Right cardiac atrium (tissue), 5 donors: Measurements from ENCODE around the gene TMTC2. TPM values are rescaled to one million over a fixed set of nuclear protein-coding genes. Genes with fewer than 3 reads are reported as not detected.
"Not testable (repeated sequence)": the region's sequence is repeated elsewhere in the genome, so short reads cannot be mapped to it uniquely, and the experiment has no call there.

Source experiments
- ATAC-seq, 2 donors: fragments of 200-7000 bp; cut with Tn5 transposase; one replicate each; pipeline versions ENCODE4 v1.8.0 to v1.9.1; 2020; ENCODE audit warnings: moderate library complexity in 2 of 2, mild to moderate bottlenecking in 1 of 2
- DNase-seq, 3 donors: peaks; one replicate each; pipeline ENCODE4 v3.0.0-alpha.2; 2020
- H3K27ac ChIP-seq: one replicate; pipeline ENCODE4 v1.5.1; 2013; ENCODE audit warnings: mild to moderate bottlenecking, low read length, control low read depth, moderate library complexity
- H3K27me3 ChIP-seq: one replicate; pipeline ENCODE4 v1.6.1; 2013; ENCODE audit not compliant: control insufficient read depth, insufficient read depth
- H3K4me1 ChIP-seq: one replicate; pipeline ENCODE4 v1.6.1; 2013; ENCODE audit warnings: low read length; ENCODE audit not compliant: control insufficient read depth, insufficient read depth
- H3K4me3 ChIP-seq: one replicate; pipeline ENCODE4 v1.5.1; 2013; ENCODE audit warnings: low read length, control low read depth
- H3K9me3 ChIP-seq: one replicate; pipeline ENCODE4 v1.6.1; 2013; ENCODE audit warnings: low read length; ENCODE audit not compliant: control insufficient read depth
- WGBS: extraction: QIAGEN DNeasy Blood & Tissue Kit; methylation state at CpG from one replicate; pipeline ENCODE4 v1.1.7; 2013; 5-methylcytosine and 5-hydroxymethylcytosine counted together
- intact Hi-C, 4 donors: fragments of 100-400 bp; cut with DNase I; formaldehyde crosslinking; loops; one replicate each; pipeline versions ENCODE4 v1.11.0 to v1.14.0; 2022 to 2023
- polyA plus RNA-seq: library from polyadenylated mRNA; stranded (reverse); fragments of 200-250 nt; gene quantifications from one replicate; pipeline ENCODE4 v1.2.3, GENCODE V29; 2013
- total RNA-seq, 4 donors: library from RNA; stranded (reverse); fragmentation: NEBNext Ultra II Directional; extraction: Animal tissue kit (Norgen Biotek cat#: 25700); gene quantifications; one replicate each; pipeline ENCODE4 v1.2.1, GENCODE V29; 2021
- donor health status: healthy with polysubstance abuse.
- donor health status: DM: no; HTN: yes; CAD: no.
- donor health status: DM: no; HTN: no; CAD: no.
- donor health status: DM: no; HTN: yes; CAD: no; lungs with severe emphysema.
- donor health status: DM: yes; HTN: yes; CAD: no.

Gene TMTC2
- total and polyA plus RNA-seq, 5 donors = 1.6 to 5.3 (median 2.9) TPM

DNA sequence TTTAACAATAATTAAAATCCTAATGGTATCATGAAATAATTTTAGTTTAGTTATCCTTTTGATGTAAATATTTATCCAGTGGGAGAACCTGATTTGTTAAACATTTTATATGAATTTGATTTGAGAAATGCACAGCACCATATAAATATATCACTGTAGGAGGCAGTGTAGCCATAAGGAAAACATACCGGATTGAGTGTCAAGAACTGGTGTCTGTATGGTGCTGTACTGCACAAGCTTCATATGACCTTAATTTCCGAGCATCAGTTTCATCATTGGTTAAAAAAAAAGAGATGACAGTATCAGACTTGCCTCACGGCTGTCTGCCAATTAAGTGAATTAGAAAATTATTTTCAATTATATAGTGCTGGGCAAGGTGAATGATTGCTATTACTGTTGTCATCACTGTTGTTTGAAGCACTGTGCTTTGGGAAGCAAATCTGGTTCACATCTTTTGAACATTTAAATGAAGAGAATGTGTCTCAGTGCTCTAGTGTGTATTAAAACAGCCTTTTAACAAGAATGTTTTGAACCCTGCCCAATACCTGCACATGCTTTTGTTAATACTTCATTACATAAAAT is 72.1 kb downstream of the TMTC2 start:
- Histone ChIP-seq H3K27me3 (no peaks in the 10 kb centered on the region), H3K27ac (no peak overlapping the region), H3K4me3 (no peak overlapping the region), H3K4me1 (no peaks in the 10 kb centered on the region), H3K9me3 (no peaks in the 10 kb centered on the region)
- DNase-seq = no peak
- intact Hi-C loops = no loop called here
- ATAC-seq = no peak
- WGBS = 73% methylated on average over 3 of the region's 3 CpGs

DNA sequence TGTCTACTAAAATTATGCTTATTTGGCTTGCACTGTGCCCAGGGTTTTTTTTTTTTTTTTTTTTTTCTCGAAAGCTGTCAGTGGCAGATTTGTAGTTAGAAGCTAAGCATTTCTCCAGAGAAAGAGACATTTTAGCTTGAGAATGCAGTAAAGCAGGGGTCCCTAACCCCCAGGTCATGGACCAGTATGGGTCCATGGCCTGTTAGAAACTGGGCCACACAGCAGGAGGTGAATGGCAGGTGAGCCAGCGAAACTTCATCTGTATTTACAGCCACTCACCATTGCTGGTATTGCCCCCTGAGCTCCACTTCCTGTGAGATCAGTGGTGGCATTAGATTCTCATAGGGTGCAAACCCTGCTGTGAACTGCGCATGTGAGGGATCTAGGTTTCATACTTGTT is 73.7 kb downstream of the TMTC2 start:
- Histone ChIP-seq H3K27ac (no peak overlapping the region), H3K9me3 (no peaks in the 10 kb centered on the region), H3K27me3 (no peaks in the 10 kb centered on the region), H3K4me3 (no peak overlapping the region), H3K4me1 (no peaks in the 10 kb centered on the region)
- ATAC-seq = no peak
- 95% methylated on average over 3 of the region's 3 CpGs for WGBS
- intact Hi-C loops = no loop called here
- no peak for DNase-seq

DNA sequence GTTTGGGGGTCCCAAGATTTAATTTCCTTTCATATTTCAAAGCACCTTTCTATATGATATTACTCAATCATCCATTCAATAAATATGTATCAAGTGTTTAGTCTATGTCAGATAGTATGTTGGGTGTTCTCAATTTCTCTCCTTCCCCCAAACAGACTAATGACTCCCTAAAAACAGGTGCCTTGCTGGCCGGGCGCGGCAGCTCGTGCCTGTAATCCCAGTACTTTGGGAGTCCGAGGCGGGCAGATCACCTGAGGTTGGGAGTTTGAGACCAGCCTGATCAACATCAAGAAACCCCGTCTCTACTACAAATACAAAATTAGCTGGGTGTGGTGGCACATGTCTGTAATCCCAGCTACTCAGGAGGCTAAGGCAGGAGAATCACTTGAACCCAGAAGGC is 78.5 kb downstream of the TMTC2 start:
- H3K27ac ChIP-seq, ATAC-seq, intact Hi-C loops, DNase-seq, H3K4me3 ChIP-seq, H3K9me3 ChIP-seq, H3K4me1 ChIP-seq, H3K27me3 ChIP-seq: not testable (repeated sequence)
- WGBS = 97% methylated on average over 7 of the region's 7 CpGs

DNA sequence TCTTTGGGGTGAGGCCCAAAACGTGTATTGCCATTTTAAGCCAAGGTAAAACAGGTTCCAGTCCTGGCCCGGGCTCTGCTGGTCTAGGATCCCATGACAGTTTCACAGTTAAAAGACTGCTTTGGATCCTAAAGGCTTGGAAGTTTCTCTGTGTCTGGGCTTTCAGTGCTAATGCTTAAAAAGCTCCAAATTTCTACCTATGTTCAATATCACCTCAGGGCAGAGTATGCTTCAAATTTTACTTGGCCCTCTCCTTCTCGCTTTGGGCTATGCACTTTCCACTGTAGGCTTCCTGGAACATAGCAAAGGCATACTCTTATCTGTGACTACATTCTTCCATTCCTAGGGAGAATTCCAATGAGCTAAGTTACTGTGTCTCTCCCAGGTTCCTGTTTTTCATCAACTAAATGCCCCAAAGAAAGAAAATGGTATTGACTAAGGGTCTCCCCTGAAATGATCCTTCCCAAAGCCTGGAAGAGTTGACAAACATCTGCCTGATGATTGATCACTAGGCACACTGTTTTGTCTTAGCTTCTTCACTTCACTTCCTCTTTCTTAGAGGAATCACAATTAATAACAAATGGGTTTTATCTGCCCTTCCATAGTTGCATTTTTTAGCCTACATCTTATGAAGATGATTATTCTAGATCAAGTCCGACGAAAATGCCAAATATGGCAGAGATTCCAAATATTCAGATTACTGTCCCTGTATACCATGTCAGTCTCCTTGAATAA is 79.4 kb downstream of the TMTC2 start:
- no peaks in the 10 kb centered on the region for H3K4me1 ChIP-seq
- DNase-seq (no peak), ATAC-seq (no peak)
- H3K4me3 ChIP-seq = no peak overlapping the region
- no peak overlapping the region for H3K27ac ChIP-seq
- intact Hi-C loops = no loop called here
- WGBS = 90% methylated on average over 5 of the region's 5 CpGs
- H3K9me3 ChIP-seq = no peaks in the 10 kb centered on the region
- H3K27me3 ChIP-seq = no peaks in the 10 kb centered on the region

DNA sequence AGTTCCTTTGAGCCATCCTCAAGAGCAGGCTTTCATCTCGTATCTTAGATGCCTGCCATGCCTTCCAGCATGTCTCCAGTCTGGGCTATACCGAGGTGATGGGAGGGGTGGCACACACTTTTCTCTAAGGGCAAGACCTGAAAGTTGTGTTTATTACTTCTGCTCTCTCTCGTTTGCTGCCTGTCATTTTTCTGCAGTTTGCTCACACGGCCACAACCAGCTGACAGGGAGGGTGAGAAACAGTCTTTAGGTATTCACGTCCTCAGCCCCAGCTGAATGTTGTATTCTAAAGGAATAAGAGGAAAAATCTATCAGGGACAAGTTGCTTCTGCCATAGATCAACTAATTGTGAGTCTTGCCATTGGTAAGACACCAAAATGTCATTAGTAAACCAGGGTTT is 88.0 kb downstream of the TMTC2 start:
- Histone ChIP-seq H3K9me3 (no peaks in the 10 kb centered on the region), H3K4me3 (no peak overlapping the region), H3K4me1 (no peaks in the 10 kb centered on the region), H3K27ac (no peak overlapping the region), H3K27me3 (no peaks in the 10 kb centered on the region)
- intact Hi-C loops = no loop called here
- DNase-seq = no peak
- no peak for ATAC-seq
- 79% methylated on average over 5 of the region's 5 CpGs for whole genome bisulfite sequencing

DNA sequence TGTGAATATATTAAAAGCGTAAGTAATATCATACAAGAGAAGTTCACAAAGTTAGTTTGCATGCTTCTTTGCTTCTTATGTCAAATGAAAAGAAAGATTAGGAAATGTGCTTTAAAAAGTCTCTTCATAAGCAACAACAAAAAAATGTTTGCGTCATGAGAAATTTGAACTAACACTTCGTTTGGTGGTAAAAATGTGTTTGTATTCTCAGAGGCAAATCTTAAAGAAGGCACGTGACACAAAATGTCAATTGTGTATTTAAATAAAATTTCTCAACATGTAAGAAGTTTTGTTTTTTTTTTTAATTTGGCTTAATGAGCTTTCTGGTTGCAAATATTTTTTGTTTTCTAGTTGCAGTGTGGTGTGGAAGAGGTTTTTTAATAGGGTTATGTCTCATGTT is 93.8 kb downstream of the TMTC2 start:
- 80% methylated on average over 4 of the region's 4 CpGs for WGBS
- no peak for DNase-seq
- no peak for ATAC-seq
- intact Hi-C loops = no loop called here
- Histone ChIP-seq H3K9me3 (no peaks in the 10 kb centered on the region), H3K27me3 (no peaks in the 10 kb centered on the region), H3K4me3 (no peak overlapping the region), H3K4me1 (no peaks in the 10 kb centered on the region), H3K27ac (no peak overlapping the region)

DNA sequence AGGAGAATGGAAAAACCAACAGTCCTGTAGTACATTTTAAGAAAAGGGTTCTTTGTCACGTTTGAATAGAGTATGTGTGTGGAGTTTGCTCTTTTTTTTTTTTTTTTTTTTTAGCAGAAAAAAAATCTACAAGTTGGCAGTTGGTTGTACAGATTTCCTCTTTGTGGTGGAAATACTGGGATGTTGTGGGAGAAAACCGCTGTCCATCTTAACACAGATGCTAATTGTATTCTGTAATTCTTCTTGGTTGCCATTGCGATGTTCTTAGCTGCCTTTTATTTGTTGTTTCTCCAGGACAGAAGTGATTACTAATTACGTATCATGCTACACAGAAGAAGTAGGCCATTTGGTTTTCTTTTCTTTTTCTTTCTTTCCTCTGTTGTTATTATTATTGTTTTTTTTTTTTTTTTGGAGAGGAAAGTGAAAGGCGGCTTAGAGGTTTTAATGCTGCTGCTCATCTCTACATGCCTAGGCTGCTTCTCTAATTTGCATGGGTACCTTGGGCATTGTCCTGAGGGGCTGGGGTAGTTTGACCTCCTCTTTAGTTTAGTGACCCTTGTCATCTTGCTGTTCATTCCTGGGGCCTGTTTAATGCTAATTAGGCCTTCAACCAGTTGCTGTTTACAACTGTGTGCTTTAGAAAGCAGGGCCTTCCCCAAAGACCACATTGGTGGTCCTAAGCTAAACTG is 94.7 kb downstream of the TMTC2 start:
- H3K9me3 ChIP-seq = no peaks in the 10 kb centered on the region
- DNase-seq (no peak), ATAC-seq (no peak)
- 62% methylated on average over 5 of the region's 5 CpGs for WGBS
- no peak overlapping the region for H3K4me3 ChIP-seq
- no peak overlapping the region for H3K27ac ChIP-seq
- no peaks in the 10 kb centered on the region for H3K27me3 ChIP-seq
- H3K4me1 ChIP-seq = no peaks in the 10 kb centered on the region
- intact Hi-C loops = no loop called here

DNA sequence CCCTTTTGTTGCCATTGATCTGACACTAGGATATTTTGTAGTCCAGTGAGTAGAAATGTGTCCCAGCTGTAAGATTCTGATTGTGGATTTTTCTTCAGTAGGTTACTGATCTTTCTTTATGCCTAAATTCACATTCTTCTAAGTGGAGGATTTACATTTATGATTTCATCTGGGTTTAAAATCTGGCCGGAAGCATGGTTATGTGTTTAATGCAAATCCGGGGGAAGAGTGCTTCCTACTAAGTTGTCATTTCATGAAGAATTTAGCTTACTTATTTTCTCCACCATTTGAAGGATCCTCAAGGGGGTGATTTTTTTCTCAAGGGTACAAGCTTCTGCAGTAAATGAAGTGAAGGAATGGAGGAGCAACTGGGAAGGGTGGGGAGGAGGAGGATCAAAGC is 96.7 kb downstream of the TMTC2 start:
- intact Hi-C loops = no loop called here
- H3K27me3 ChIP-seq = no peaks in the 10 kb centered on the region
- ATAC-seq (no peak), DNase-seq (no peak)
- no peak overlapping the region for H3K4me3 ChIP-seq
- no peaks in the 10 kb centered on the region for H3K9me3 ChIP-seq
- H3K27ac ChIP-seq = no peak overlapping the region
- WGBS = 94% methylated on average over 2 of the region's 2 CpGs
- H3K4me1 ChIP-seq = no peaks in the 10 kb centered on the region

DNA sequence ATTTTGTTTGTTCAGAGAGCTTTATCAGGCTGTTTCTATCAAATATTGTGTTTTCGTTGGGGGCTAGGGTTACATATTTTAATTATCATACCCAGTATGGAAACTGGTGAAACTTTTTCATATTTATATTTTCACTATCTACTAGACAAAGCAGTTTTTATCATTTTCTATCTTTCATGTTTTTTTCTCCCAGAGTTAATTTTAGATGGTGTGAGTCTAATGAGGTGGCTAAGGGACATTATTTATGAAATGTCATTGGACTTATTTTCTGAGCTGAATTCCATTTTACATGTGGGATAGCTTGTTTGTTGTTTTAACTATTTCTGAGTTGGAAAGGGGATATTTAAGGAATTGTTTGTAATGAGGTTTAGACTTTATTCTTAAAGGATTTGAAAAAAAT is 100.3 kb downstream of the TMTC2 start:
- H3K4me3 ChIP-seq = no peak overlapping the region
- DNase-seq (no peak), ATAC-seq (no peak)
- no peaks in the 10 kb centered on the region for H3K9me3 ChIP-seq
- H3K27me3 ChIP-seq = no peaks in the 10 kb centered on the region
- no peak overlapping the region for H3K27ac ChIP-seq
- H3K4me1 ChIP-seq = no peaks in the 10 kb centered on the region
- intact Hi-C loops = no loop called here
- 83% methylated on average over 1 of the region's 1 CpG for WGBS

DNA sequence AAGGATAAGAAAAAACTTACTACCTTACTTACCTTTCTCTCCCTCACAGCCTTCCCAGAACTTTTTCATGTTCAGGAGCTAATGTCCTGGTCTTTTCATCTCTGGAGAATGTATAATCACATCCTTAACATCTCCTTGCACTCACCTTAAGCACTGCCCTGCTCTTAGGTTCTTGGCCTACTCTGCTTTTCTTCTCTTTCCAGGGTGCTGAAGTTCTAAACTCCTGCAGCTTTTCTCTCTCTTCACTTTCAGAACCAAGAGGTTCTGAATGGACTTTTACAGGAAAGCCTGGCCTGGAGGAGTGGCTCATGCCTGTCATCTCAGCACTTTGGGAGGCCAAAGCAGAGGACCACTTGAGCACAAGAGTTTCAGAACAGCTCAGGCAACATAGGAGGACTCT is 101.9 kb downstream of the TMTC2 start:
- Histone ChIP-seq H3K27me3 (no peaks in the 10 kb centered on the region), H3K27ac (no peak overlapping the region), H3K4me3 (no peak overlapping the region), H3K4me1 (no peaks in the 10 kb centered on the region), H3K9me3 (no peaks in the 10 kb centered on the region)
- no peak for ATAC-seq
- intact Hi-C loops = no loop called here
- DNase-seq = no peak

DNA sequence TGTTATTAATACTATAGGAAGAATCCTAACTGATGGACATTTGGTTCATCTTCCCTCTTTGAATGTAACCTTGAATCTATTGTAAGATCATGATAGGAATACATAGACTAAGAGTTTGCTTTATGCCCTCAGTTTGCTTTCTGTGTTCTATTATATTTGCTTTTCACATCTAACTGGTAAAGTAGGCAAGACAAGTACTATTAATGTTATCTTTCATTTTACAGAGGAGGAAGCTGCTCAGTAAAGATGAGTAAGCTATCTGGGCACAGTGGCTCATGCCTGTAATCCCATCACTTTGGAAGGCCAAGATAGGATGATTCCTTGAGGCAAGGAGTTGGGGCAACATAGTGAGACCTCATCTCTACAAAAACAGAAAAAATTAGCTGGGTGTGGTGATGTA is 103.0 kb downstream of the TMTC2 start:
- Histone ChIP-seq H3K4me1 (no peaks in the 10 kb centered on the region), H3K9me3 (no peaks in the 10 kb centered on the region), H3K27ac (no peak overlapping the region), H3K27me3 (no peaks in the 10 kb centered on the region), H3K4me3 (no peak overlapping the region)
- ATAC-seq (no peak), DNase-seq (no peak)
- intact Hi-C loops = no loop called here
